PC-9 (cell line): Measurements from ENCODE around the gene CDH13.

Source experiments
- CTCF ChIP-seq: fragments of 200-600 bp; sonication (generic); conservative IDR thresholded peaks from 2 replicates; pipeline ENCODE4 v1.6.1; 2017; ENCODE audit warnings: mixed run types, antibody characterized with exemption, mild to moderate bottlenecking, moderate library complexity
- EZH2 ChIP-seq: fragments of 200-600 bp; sonication (generic); IDR thresholded peaks from 2 replicates; pipeline ENCODE4 v1.8.0; 2017; ENCODE audit warnings: antibody characterized with exemption, low read depth

- TF ChIP-seq CTCF (no peak), EZH2 (no peak)
Measured at GRCh38 chr16:83705856-83706255, 1079.1 kb downstream of the CDH13 start.
